Astrocyte (in vitro differentiated cells and primary cell): ENCODE measurements around the gene CIBAR2. TPM values are rescaled to one million over a fixed set of nuclear protein-coding genes. Genes with fewer than 3 reads are reported as not detected.

Experiments
- DNase-seq: peaks from one replicate; pipeline ENCODE4 v3.0.0-alpha.2; 2010; ENCODE audit warnings: low read depth
- FAIRE-seq: peaks from 2 replicates; lab custom pipeline; 2011; peaks lifted over from hg19 to GRCh38; lab: Jason Lieb, UNC
- H2AFZ ChIP-seq: 2 replicates; pipeline ENCODE4 v1.6.0; 2012; ENCODE audit warnings: low read depth, low read length, inconsistent platforms
- H3K27ac ChIP-seq: 2 replicates; pipeline ENCODE4 v1.5.1; 2011; ENCODE audit warnings: low read depth, low read length, inconsistent platforms
- H3K27me3 ChIP-seq: 2 replicates; pipeline ENCODE4 v1.6.0; 2011; ENCODE audit warnings: low read length, inconsistent platforms; ENCODE audit not compliant: insufficient read depth
- H3K36me3 ChIP-seq: 2 replicates; pipeline ENCODE4 v1.5.1; 2011; ENCODE audit warnings: low read length, inconsistent platforms; ENCODE audit not compliant: insufficient read depth
- H3K4me1 ChIP-seq: 2 replicates; pipeline ENCODE4 v1.5.1; 2011; ENCODE audit warnings: low read length, inconsistent platforms; ENCODE audit not compliant: insufficient read depth
- H3K4me2 ChIP-seq: 2 replicates; pipeline ENCODE4 v1.6.0; 2012; ENCODE audit warnings: low read length, inconsistent platforms
- H3K4me3 ChIP-seq: 2 replicates; pipeline ENCODE4 v1.5.1; 2011; ENCODE audit warnings: low read depth, mild to moderate bottlenecking, low read length, inconsistent platforms; ENCODE audit not compliant: insufficient read depth
- H3K79me2 ChIP-seq: 2 replicates; pipeline ENCODE4 v1.6.0; 2012; ENCODE audit warnings: mild to moderate bottlenecking, low read length, inconsistent platforms; ENCODE audit not compliant: insufficient read depth
- H3K9ac ChIP-seq: 2 replicates; pipeline ENCODE4 v1.6.0; 2012; ENCODE audit warnings: mild to moderate bottlenecking, low read length, inconsistent platforms
- H3K9me3 ChIP-seq: 2 replicates; pipeline ENCODE4 v1.5.1; 2012; ENCODE audit warnings: low read depth, mild to moderate bottlenecking, low read length, inconsistent platforms; ENCODE audit not compliant: insufficient read depth
- H4K20me1 ChIP-seq: 2 replicates; pipeline ENCODE4 v1.6.0; 2012; ENCODE audit warnings: low read length, inconsistent platforms; ENCODE audit not compliant: insufficient read depth
- H3K27ac Mint-ChIP-seq: one replicate; pipeline ENCODE4 v1.8.0; 2021; ENCODE audit warnings: mild to moderate bottlenecking, mixed read lengths; ENCODE audit not compliant: unreplicated experiment
- H3K27me3 Mint-ChIP-seq: one replicate; pipeline ENCODE4 v1.8.0; 2021; ENCODE audit warnings: low read depth, mixed read lengths; ENCODE audit not compliant: unreplicated experiment
- H3K36me3 Mint-ChIP-seq: one replicate; pipeline ENCODE4 v1.8.0; 2021; ENCODE audit warnings: low read depth, mixed read lengths; ENCODE audit not compliant: unreplicated experiment
- H3K4me1 Mint-ChIP-seq: one replicate; pipeline ENCODE4 v1.8.0; 2021; ENCODE audit warnings: low read depth, mixed read lengths; ENCODE audit not compliant: unreplicated experiment
- H3K4me3 Mint-ChIP-seq: one replicate; pipeline ENCODE4 v1.8.0; 2021; ENCODE audit warnings: mild to moderate bottlenecking, moderate library complexity, mixed read lengths; ENCODE audit not compliant: unreplicated experiment
- H3K9me3 Mint-ChIP-seq: one replicate; pipeline ENCODE4 v1.8.0; 2021; ENCODE audit warnings: mild to moderate bottlenecking, mixed read lengths; ENCODE audit not compliant: unreplicated experiment
- EZH2 ChIP-seq: IDR thresholded peaks from 2 replicates; pipeline ENCODE4 v1.6.1; 2012; ENCODE audit warnings: mild to moderate bottlenecking, low read length, inconsistent platforms; ENCODE audit not compliant: insufficient read depth
- total RNA-seq: library from RNA; stranded (reverse); gene quantifications from 2 replicates; pipeline ENCODE4 v1.2.1, GENCODE V29; 2021
- TF ChIP-seq, protein P1 (sequence below): IDR thresholded peaks from 2 replicates; pipeline ENCODE4 v1.5.1; 2011; ENCODE audit warnings: low read depth, mild to moderate bottlenecking, inconsistent platforms, low read length, moderate library complexity; ENCODE audit not compliant: insufficient read depth

Gene CIBAR2
- total RNA-seq, 1 donor from 2014 or later: not detected

DNA sequence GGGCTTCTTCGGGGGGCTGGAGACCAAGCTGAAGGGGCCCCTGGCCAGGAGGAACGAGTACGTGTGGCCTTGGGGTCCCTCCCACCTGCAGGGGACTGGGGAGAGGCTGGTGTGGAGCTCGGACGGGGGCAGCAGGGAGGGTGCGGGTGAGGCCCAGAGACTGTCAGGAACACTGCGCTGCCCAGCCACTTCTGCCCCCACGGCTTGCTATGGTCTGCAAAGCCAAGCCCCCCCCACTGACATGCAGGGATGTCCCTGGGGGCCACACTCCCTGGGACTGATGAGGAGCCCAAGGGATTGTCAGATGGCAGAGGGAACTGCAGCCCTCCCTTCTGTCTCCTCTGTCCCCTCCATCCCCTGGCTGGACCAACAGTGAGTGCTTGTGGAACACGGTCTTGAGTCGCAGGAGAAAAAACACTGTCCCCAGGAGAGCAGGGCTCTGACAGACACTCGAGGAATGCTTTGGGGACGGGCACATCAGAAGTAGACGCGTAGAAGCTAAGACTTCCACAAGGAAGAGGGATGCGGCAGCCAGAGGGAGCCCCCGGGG, 34.6 kb downstream of the CIBAR2 start:
- Mint-ChIP-seq H3K4me3 (no peak overlapping the region), H3K36me3 (peaks cover 29% of the 10 kb centered on the region), H3K27me3 (peaks cover 28% of the 10 kb centered on the region), H3K27ac (no peak overlapping the region), H3K9me3 (no peaks in the 10 kb centered on the region), H3K4me1 (peaks cover 5% of the 10 kb centered on the region)
- DNase-seq (no peak), FAIRE-seq (no peak)
- Histone ChIP-seq H3K4me2 (no peak overlapping the region), H3K9me3 (no peaks in the 10 kb centered on the region), H3K36me3 (no peaks in the 10 kb centered on the region), H3K4me3 (no peak overlapping the region), H3K9ac (no peak overlapping the region), H3K4me1 (no peaks in the 10 kb centered on the region), H3K27me3 (no peaks in the 10 kb centered on the region), H2AFZ (no peak overlapping the region), H4K20me1 (no peaks in the 10 kb centered on the region), H3K27ac (no peak overlapping the region), H3K79me2 (no peaks in the 10 kb centered on the region)
- TF ChIP-seq, protein P1, sequence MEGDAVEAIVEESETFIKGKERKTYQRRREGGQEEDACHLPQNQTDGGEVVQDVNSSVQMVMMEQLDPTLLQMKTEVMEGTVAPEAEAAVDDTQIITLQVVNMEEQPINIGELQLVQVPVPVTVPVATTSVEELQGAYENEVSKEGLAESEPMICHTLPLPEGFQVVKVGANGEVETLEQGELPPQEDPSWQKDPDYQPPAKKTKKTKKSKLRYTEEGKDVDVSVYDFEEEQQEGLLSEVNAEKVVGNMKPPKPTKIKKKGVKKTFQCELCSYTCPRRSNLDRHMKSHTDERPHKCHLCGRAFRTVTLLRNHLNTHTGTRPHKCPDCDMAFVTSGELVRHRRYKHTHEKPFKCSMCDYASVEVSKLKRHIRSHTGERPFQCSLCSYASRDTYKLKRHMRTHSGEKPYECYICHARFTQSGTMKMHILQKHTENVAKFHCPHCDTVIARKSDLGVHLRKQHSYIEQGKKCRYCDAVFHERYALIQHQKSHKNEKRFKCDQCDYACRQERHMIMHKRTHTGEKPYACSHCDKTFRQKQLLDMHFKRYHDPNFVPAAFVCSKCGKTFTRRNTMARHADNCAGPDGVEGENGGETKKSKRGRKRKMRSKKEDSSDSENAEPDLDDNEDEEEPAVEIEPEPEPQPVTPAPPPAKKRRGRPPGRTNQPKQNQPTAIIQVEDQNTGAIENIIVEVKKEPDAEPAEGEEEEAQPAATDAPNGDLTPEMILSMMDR: no peak
- TF ChIP-seq EZH2: no peak

DNA sequence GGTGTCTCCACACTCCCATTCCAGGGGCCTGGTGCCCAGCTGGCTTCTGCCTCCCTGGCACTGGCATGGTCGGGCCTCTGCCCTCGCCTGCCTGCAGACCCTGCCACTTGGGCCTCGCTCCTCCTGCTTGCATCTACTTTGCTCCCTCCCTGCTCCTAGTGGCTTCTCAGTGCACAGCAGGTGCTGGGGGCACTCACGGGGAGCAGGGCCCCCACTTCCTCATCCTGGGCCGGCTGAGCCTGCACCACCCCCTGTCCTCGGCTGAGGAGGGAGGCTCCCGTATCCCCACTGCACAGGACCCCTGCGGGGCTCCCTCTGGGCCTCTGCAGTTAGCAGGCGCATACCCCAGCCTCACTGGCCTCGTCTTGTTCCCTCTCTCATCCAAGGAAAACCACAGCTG, 35.2 kb downstream of the CIBAR2 start:
- Histone ChIP-seq H3K9me3 (no peaks in the 10 kb centered on the region), H4K20me1 (no peaks in the 10 kb centered on the region), H3K4me2 (no peak overlapping the region), H3K27ac (no peak overlapping the region), H2AFZ (no peak overlapping the region), H3K27me3 (no peaks in the 10 kb centered on the region), H3K4me1 (no peaks in the 10 kb centered on the region), H3K36me3 (no peaks in the 10 kb centered on the region), H3K79me2 (no peaks in the 10 kb centered on the region), H3K9ac (no peak overlapping the region), H3K4me3 (no peak overlapping the region)
- Mint-ChIP-seq H3K27me3 (peaks cover 24% of the 10 kb centered on the region), H3K4me3 (no peak overlapping the region), H3K4me1 (peaks cover 3% of the 10 kb centered on the region), H3K36me3 (peaks cover 29% of the 10 kb centered on the region), H3K27ac (no peak overlapping the region), H3K9me3 (no peaks in the 10 kb centered on the region)
- no peak for TF ChIP-seq EZH2
- TF ChIP-seq, protein P1: no peak
- DNase-seq: no peak
- FAIRE-seq: no peak

DNA sequence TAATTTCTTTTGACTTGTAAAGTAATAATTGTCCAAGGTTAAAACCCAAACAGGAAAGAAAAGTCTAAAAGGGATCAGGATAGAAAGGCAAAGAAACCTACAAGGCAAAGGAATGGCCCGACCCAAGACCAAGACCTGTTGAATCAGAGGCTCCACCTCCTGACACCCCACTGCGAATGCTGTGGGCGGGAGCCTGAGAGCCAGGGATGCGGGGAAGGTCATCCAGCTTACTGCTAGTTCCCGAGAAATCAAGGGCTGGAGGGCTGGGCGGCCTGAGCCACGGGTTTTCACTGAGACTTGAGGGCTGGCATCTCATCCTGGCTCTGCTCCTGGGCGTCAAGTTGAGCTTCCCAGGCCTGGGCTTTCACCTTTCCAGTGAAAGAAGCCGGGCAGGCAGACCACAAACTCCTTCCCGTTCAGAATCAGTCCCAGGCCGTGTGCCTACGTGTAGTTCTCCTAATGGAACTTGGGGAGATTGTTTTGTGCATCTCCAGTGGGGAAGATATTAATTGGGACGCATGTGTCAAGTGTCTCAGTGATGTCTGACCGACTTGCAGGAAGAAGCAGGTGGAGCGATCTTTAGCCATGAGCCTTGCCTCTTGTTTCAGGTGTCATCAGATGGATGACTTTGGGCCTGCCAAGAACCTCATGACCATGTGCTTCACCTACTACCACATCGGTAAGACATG, 36.9 kb downstream of the CIBAR2 start:
- Histone ChIP-seq H3K36me3 (no peaks in the 10 kb centered on the region), H3K9ac (no peak overlapping the region), H3K9me3 (no peaks in the 10 kb centered on the region), H4K20me1 (no peaks in the 10 kb centered on the region), H3K27me3 (no peaks in the 10 kb centered on the region), H3K27ac (no peak overlapping the region), H3K4me3 (no peak overlapping the region), H3K4me1 (no peaks in the 10 kb centered on the region), H3K4me2 (no peak overlapping the region), H3K79me2 (no peaks in the 10 kb centered on the region), H2AFZ (no peak overlapping the region)
- Mint-ChIP-seq H3K27ac (no peak overlapping the region), H3K4me3 (no peak overlapping the region), H3K36me3 (peaks cover 27% of the 10 kb centered on the region), H3K4me1 (no peaks in the 10 kb centered on the region), H3K9me3 (no peaks in the 10 kb centered on the region), H3K27me3 (peaks cover 21% of the 10 kb centered on the region)
- no peak for TF ChIP-seq EZH2
- TF ChIP-seq, protein P1: no peak
- DNase-seq (no peak), FAIRE-seq (no peak)
